HUDEP-2 (cell line): Measurements from ENCODE around the gene VPS54.

Experiments
- DNase-seq, 76 experiments: peaks; one replicate each; lab custom pipeline; 2025; ENCODE audit not compliant: unreplicated experiment in 76 of 76; lab: John Stamatoyannopoulos, UW

The VPS54 gene

GRCh38 chr2:64019083-64019974, at the start of gene VPS54:
Gene VPS54 (minus strand): TSS chr2:64019428. CDS start chr2:63983999, 35,429 bp downstream.
- peak in 44 of 76 experiments; percentile 3 to 70 (median 38) for DNase-seq

GRCh38 chr2:64067326-64067725, 48.1 kb upstream of the VPS54 start:
- DNase-seq, result no peak

GRCh38 chr2:64065516-64065915, 46.3 kb upstream of the VPS54 start:
- no peak for DNase-seq

- no peak for DNase-seq
These were observed 44.7 kb upstream of the VPS54 start for GRCh38 chr2:64063924-64064331.

- DNase-seq, result no peak
These were observed 44.2 kb upstream of the VPS54 start for GRCh38 chr2:64063454-64063853.

- DNase-seq, result no peak
These were observed 43.6 kb upstream of the VPS54 start for GRCh38 chr2:64062840-64063239.

GRCh38 chr2:64059270-64059669, 40.0 kb upstream of the VPS54 start:
- no peak for DNase-seq

- peak in 1 of 76 experiments; percentile 0 for DNase-seq
These were observed 36.8 kb upstream of the VPS54 start for GRCh38 chr2:64056021-64056420.

- DNase-seq, result no peak
These were observed 35.1 kb upstream of the VPS54 start for GRCh38 chr2:64054161-64054915.

- DNase-seq, result no peak
These were observed 33.4 kb upstream of the VPS54 start for GRCh38 chr2:64052463-64053241.

GRCh38 chr2:64049633-64050220, 30.5 kb upstream of the VPS54 start:
- DNase-seq, result peak in 44 of 76 experiments; percentile 0 to 60 (median 24)

GRCh38 chr2:64045938-64046337, 26.7 kb upstream of the VPS54 start:
- DNase-seq, result no peak

GRCh38 chr2:64040161-64040560, 20.9 kb upstream of the VPS54 start:
- no peak for DNase-seq

GRCh38 chr2:64036034-64036705, 16.9 kb upstream of the VPS54 start:
- no peak for DNase-seq

- DNase-seq, result no peak
These were observed 16.1 kb upstream of the VPS54 start for GRCh38 chr2:64035072-64035942.

- DNase-seq, result no peak
These were observed 10.0 kb upstream of the VPS54 start for GRCh38 chr2:64029116-64029665.

GRCh38 chr2:64025741-64026140, 6.5 kb upstream of the VPS54 start:
- DNase-seq, result no peak

- no peak for DNase-seq
These were observed 5.2 kb upstream of the VPS54 start for GRCh38 chr2:64024259-64024949.
